Measurements from ENCODE around the gene VPS13D.

GRCh38 chr1:12462586-12462985, 232.8 kb downstream of the VPS13D start:
- TF ChIP-seq, protein P1, sequence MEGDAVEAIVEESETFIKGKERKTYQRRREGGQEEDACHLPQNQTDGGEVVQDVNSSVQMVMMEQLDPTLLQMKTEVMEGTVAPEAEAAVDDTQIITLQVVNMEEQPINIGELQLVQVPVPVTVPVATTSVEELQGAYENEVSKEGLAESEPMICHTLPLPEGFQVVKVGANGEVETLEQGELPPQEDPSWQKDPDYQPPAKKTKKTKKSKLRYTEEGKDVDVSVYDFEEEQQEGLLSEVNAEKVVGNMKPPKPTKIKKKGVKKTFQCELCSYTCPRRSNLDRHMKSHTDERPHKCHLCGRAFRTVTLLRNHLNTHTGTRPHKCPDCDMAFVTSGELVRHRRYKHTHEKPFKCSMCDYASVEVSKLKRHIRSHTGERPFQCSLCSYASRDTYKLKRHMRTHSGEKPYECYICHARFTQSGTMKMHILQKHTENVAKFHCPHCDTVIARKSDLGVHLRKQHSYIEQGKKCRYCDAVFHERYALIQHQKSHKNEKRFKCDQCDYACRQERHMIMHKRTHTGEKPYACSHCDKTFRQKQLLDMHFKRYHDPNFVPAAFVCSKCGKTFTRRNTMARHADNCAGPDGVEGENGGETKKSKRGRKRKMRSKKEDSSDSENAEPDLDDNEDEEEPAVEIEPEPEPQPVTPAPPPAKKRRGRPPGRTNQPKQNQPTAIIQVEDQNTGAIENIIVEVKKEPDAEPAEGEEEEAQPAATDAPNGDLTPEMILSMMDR (IDR thresholded peaks at IDR 0.05), result no peak
- no peak for TF ChIP-seq POLR2A (IDR thresholded peaks at IDR 0.05)

Data from thyroid gland (tissue), 4 donors.